ENCODE measurements around the gene OVOL2.
"Not testable (repeated sequence)": the region's sequence is repeated elsewhere in the genome, so short reads cannot be mapped to it uniquely, and the experiment has no call there.

- not testable (repeated sequence) for TF ChIP-seq CTCF (IDR thresholded peaks at IDR 0.05; ENCODE audit: control extremely low read depth in 1 of 3, insufficient read depth in 1 of 3, low read depth in 1 of 3, low read length in 3 of 3); ZNF274 (IDR thresholded peaks at IDR 0.05; ENCODE audit: borderline replicate concordance, extremely low read depth, low read length)
These were observed 30.6 kb upstream of the OVOL2 start for GRCh38 chr20:18088298-18088697.
